ENCODE data around the gene C1QTNF2. TPM values are rescaled to one million over a fixed set of nuclear protein-coding genes. Genes with fewer than 3 reads are reported as not detected.

The C1QTNF2 gene
- total RNA-seq, 1 donor, result 0.43 TPM

- no peak for DNase-seq (ENCODE audit: low read depth)
- TF ChIP-seq CTCF (IDR thresholded peaks at IDR 0.05; ENCODE audit: insufficient read depth, low read depth, low read length), result no peak
- no peak overlapping the region for H3K4me3 ChIP-seq (ENCODE audit: low read depth, low read length)
These were observed 6.6 kb downstream of the C1QTNF2 start for GRCh38 chr5:160363660-160364395.

- no peak for TF ChIP-seq CTCF (IDR thresholded peaks at IDR 0.05; ENCODE audit: insufficient read depth, low read depth, low read length)
- DNase-seq (ENCODE audit: low read depth), result no peak
- no peak overlapping the region for H3K4me3 ChIP-seq (ENCODE audit: low read depth, low read length)
These were observed 7.2 kb downstream of the C1QTNF2 start for GRCh38 chr5:160363211-160363610.

- no peak for DNase-seq (ENCODE audit: low read depth)
- no peak for TF ChIP-seq CTCF (IDR thresholded peaks at IDR 0.05; ENCODE audit: insufficient read depth, low read depth, low read length)
- no peak overlapping the region for H3K4me3 ChIP-seq (ENCODE audit: low read depth, low read length)
These were observed 8.7 kb downstream of the C1QTNF2 start for GRCh38 chr5:160361624-160362228.

- no peak overlapping the region for H3K4me3 ChIP-seq (ENCODE audit: low read depth, low read length)
- no peak for TF ChIP-seq CTCF (IDR thresholded peaks at IDR 0.05; ENCODE audit: insufficient read depth, low read depth, low read length)
- DNase-seq (ENCODE audit: low read depth), result no peak
These were observed 10.1 kb downstream of the C1QTNF2 start for GRCh38 chr5:160360310-160360709.

- no peak for DNase-seq (ENCODE audit: low read depth)
- no peak for TF ChIP-seq CTCF (IDR thresholded peaks at IDR 0.05; ENCODE audit: insufficient read depth, low read depth, low read length)
- H3K4me3 ChIP-seq (ENCODE audit: low read depth, low read length), result no peak overlapping the region
These were observed 10.6 kb downstream of the C1QTNF2 start for GRCh38 chr5:160359816-160360215.

GRCh38 chr5:160359242-160359641 is 11.2 kb downstream of the C1QTNF2 start:
- TF ChIP-seq CTCF (IDR thresholded peaks at IDR 0.05; ENCODE audit: insufficient read depth, low read depth, low read length), result no peak
- H3K4me3 ChIP-seq (ENCODE audit: low read depth, low read length), result no peak overlapping the region
- DNase-seq (ENCODE audit: low read depth), result no peak
